Stimulated activated CD4-positive, alpha-beta T cell treated with anti-CD3 and anti-CD28 coated beads, Interleukin-15, amount 100 ng/mL, for 48 hours (primary cell): Measurements from ENCODE around the gene MCTP2.
"Not testable (repeated sequence)": the region's sequence is repeated elsewhere in the genome, so short reads cannot be mapped to it uniquely, and the experiment has no call there.

ENCODE experiments used
- DNase-seq, 2 donors: peaks; one replicate each; pipeline ENCODE4 v3.0.0-alpha.2; 2020; ENCODE audit warnings: low read depth in 2 of 2

Gene MCTP2

DNA sequence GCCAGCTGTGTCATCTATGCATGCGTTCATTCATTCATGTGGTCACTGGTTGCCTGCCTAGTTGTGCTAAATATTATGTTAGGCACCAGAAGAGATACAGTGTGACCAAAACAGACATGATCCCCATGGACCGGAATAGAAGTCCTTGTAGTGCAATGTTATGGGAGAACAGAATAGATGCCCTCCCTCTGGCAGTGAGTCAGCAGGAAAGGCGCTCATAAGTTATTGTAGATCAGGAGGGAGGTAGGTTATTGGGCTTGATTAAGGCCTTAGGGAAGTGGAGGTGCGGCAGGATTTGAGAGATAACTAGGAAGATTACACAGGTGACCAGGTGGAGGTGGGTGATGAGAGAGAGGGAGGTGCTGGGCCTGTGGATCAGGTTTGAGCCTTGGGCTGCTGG lies 5.2 kb downstream of the MCTP2 start:
- DNase-seq = no peak

DNA sequence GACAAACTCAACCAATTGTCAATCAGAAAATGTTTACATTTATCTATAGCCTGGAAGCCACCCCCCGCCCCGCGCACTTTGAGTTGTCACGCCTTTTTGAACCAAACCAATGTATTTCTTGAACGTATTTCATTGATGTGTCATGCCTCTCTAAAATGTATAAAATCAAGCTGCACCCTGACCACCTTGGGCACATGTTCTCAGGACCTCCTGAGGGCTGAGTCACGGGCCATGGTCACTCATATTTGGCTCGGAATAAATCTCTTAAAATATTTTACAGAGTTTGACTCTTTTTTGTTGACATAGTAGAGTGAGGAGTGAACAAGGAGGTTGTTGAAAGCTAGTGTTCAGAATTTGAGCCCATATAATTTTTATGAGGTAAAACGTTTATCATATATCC lies 6.5 kb downstream of the MCTP2 start:
- no peak for DNase-seq

GRCh38 chr15:94238539-94239118 lies 7.3 kb downstream of the MCTP2 start:
- DNase-seq = no peak

GRCh38 chr15:94239474-94239873 lies 8.1 kb downstream of the MCTP2 start:
- DNase-seq = no peak

DNA sequence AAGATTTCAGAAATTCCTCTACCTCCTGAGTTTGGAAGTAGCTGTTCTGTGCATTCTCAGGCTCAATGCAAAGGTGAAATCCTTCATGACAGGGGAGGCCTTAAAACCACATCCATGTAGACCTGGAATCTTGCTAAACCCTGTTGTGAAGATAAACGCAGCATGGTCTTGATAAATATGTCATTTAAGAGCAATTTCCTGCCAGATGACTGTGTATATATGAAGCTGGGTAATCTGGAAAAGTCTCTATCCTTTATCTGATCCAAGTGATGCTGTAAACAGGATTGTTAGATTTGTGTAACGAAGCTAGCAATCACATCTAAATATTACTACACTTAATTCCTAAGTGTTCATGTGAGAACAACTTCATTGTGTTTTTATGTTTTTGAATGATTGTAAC lies 9.1 kb downstream of the MCTP2 start:
- no peak for DNase-seq

DNA sequence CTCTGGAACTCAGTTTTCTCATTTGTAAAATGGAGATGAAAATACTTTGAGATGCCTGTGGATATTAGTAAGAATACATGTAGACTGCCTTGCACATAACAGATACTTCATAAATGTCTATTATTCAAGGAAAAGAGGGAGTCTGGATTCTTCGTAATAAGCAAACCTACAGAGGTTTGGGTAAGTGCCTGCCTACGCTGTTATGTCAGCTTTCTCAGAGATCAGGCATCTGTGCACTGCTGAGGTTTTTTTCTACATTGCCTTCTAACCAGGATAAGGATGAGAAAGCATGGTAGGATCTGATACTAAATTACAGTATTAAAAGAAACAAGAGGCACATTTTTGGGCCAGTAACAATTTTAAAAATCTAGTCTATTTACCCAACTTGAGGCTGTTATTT lies 10.9 kb downstream of the MCTP2 start:
- no peak for DNase-seq

DNA sequence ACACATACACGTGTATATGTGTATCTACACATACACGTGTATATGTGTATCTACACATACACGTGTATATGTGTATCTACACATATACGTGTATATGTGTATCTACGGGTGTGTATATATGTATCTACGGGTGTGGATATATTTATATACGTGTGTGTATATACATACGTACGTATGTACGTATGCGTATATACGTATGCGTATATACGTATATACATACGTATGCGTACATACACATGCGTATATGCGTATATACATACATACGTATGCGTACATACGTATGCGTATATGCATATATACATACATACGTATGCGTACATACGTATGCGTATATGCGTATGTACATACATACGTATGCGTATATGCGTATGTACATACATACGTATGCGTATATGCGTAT lies 11.6 kb downstream of the MCTP2 start:
- not testable (repeated sequence) for DNase-seq

- no peak for DNase-seq
Measured at GRCh38 chr15:94243418-94243817, 12.1 kb downstream of the MCTP2 start.

DNA sequence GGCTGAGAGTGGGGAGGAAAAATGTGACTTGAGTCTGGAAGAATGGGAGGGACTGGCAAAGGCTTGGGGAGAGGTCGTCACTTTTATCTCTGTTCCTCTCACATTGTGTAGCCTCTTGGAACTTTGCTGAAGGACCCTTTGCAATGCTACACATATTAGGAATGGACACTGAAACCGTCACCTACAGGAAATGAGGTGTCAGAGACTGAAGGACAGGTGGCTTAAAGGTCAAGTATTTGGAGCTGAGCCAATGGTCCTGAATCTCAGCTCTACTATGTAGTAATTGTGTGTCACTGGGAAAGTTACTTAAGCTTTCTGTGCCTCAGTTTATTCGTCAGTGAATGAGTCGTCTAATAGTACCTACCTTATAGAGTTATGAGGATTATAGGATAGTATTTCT lies 14.7 kb downstream of the MCTP2 start:
- no peak for DNase-seq

- DNase-seq = no peak
Measured at GRCh38 chr15:94247789-94248638, 16.7 kb downstream of the MCTP2 start.

DNA sequence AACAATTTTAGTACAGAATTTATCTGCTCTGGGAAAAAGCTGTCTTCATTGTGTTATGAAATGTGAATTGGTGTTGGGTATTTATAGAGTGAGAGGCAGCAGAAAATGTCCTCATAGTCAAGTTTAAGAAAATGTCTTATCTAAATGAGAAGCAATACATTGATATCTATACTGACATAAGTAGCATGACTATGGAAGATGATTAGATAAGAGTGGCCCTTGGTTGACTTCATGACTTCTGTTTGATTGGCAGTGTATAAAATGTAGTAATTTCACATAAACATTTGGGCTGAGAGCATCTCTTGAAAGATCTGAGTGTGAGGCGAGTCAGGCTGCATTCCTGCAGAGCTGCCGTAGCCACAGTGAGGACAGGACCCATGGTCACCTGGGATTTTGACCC lies 19.4 kb downstream of the MCTP2 start:
- no peak for DNase-seq

- no peak for DNase-seq
Measured at GRCh38 chr15:94252223-94252766, 20.9 kb downstream of the MCTP2 start.

DNA sequence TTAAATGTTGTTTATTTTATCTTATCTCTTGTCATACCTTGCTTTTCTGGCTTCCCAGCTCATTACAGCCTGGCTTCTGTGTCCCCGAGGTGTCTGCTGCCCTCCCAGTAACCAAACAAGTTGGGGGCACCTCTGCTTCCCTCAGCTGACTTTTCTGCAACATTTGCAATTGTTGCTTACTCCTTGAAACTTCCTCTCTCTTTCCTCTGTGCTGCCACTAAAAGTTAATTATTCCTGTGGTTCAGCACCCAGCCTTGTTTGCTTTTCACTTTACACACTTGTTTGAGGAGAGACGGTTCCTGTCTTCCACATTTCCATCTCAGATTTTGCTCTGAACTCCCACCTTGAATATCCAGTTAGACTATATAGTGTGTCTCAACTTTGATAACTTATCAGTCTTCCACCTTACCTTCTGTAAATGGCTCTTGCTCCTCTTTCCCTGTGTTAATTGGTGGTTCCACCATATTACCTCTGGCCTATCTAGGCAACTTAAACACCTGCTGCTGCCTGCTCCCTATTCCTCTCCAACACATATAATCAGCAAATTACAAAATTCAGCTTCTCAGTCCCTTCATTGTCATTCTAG lies 21.6 kb downstream of the MCTP2 start:
- DNase-seq = no peak

- DNase-seq = no peak
Measured at GRCh38 chr15:94253742-94254141, 22.4 kb downstream of the MCTP2 start.

DNA sequence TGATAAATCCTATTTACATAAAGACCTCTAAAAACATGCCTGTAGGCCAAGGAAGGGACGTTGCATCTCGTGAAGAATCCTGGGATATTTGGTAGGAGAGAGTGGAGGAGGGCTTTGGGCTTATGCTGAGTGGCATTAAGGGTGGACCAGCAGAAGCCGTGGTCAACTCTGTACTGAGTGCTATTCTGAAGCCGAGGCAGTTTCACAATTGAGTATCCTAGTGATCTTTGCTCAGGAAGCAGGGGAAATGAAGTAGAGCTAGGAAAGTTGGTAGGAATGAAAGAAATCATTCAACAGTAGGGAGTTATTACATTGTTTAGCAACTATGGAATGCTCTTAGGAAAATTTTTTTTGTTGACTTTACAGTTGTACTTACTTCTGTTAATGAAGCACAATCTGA lies 24.2 kb downstream of the MCTP2 start:
- no peak for DNase-seq

GRCh38 chr15:94256511-94256910 lies 25.1 kb downstream of the MCTP2 start:
- no peak for DNase-seq

- not testable (repeated sequence) for DNase-seq
Measured at GRCh38 chr15:94257776-94258175, 26.4 kb downstream of the MCTP2 start.

GRCh38 chr15:94258246-94258645 lies 26.9 kb downstream of the MCTP2 start:
- no peak for DNase-seq

DNA sequence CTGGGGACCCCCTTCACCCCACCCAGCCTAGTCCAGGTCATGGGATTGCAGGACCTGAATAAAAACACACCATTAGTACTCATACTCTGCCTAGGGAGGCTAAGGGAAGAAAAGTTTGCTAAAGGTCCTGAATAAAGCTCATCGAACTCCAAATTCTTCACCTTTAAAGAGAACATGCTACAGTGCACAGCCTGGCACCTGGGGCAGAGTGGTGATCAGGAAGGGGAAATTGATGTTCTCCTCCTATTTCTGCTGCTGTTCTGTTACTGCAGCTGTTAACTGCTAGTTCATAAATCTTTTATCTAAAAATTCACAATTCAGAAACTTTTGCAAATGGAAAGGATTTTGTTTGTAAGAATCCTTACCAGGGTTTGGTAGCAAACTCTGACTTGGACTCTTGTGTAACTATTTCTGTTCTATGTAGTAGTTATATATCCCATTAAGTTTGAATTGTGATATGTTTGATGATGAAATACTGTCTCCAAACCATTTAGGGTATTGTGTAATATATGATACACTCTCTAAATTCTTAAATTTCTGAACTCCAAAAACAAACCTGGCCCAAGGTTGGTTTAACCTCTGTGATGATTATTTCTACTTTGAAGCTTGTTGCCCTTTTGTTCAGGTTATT lies 27.9 kb downstream of the MCTP2 start:
- no peak for DNase-seq

DNA sequence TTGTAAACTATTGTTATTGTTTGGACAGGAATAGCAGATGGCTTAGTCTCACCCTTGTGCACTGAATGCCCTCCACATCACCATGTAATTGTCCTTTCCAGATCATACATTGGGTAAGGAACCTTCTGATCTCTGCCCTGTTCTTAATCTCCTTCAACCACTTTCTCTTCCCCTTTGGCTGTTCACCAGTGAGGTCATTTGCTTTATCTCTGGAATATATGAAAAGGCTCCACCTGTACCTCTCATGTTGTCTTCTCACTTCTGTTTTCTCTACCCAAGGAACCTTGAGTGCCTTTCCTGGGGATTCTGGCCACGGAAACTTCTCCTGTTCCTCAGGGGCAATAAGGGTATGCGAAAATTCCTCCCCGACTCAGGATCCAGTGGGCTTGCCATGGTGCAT lies 28.5 kb downstream of the MCTP2 start:
- no peak for DNase-seq

DNA sequence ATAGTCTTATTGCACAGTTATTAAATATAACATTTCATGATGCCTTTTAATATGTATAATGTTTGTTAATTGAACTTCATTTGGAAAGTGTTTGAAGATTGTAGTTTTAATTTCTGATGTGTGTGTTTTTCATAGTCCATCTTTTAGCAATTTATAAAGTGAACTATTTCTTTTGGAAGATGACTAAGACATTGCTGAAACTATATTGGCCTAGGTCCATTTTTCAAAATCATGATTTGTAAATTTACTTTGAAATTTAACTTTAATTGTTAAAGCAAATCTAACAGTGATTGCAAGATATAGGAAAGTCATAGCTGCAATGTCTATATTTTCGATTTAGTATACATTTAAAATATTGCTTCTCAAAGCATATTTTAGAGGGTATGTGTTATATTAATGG lies 30.8 kb downstream of the MCTP2 start:
- DNase-seq = no peak
